Ascending aorta (tissue), 2 donors: ENCODE results near the gene OR7G2. TPM values are rescaled to one million over a fixed set of nuclear protein-coding genes. Genes with fewer than 3 reads are reported as not detected.

Source experiments
- DNase-seq, 2 donors: peaks; one replicate each; pipeline ENCODE4 v3.0.0-alpha.2; 2019; ENCODE audit warnings: low spot score in 2 of 2
- H3K27ac ChIP-seq, 2 donors: fragments of 200-600 bp; sonication (generic); one replicate each; pipeline ENCODE4 v1.5.1; 2016 to 2017; ENCODE audit warnings: mild to moderate bottlenecking in 1 of 2
- H3K27me3 ChIP-seq: fragments of 200-600 bp; sonication (generic); one replicate; pipeline ENCODE4 v1.5.1; 2017
- H3K36me3 ChIP-seq, 2 donors: fragments of 200-600 bp; sonication (generic); one replicate each; pipeline ENCODE4 v1.5.1; 2016
- H3K4me1 ChIP-seq, 2 donors: fragments of 200-600 bp; sonication (generic); one replicate each; pipeline ENCODE4 v1.5.1; 2016 to 2017; ENCODE audit warnings: mild to moderate bottlenecking in 1 of 2
- H3K4me3 ChIP-seq, 2 donors: fragments of 200-600 bp; sonication (generic); one replicate each; pipeline ENCODE4 v1.5.1; 2016 to 2017; ENCODE audit warnings: mild to moderate bottlenecking in 1 of 2
- H3K9me3 ChIP-seq, 2 donors: fragments of 200-600 bp; sonication (generic); one replicate each; pipeline ENCODE4 v1.5.1; 2016
- CTCF ChIP-seq, 3 experiments: fragments of 200-600 bp in 2 of 3; fragments of 450-650 bp in 1 of 3; sonication (generic) in 2 of 3; IDR thresholded peaks; one replicate each; pipeline ENCODE4 v1.5.1; 2016 to 2019; ENCODE audit warnings: antibody characterized with exemption in 3 of 3, mild to moderate bottlenecking in 1 of 3, moderate library complexity in 1 of 3
- intact Hi-C: fragments of 100-400 bp; cut with DNase I; formaldehyde crosslinking; loops from one replicate; pipeline ENCODE4 v1.15.1; 2023
- total RNA-seq: library from RNA; depleted of rRNA; stranded (reverse); fragments of >200 nt; gene quantifications from one replicate; pipeline ENCODE4 v1.1.0, GENCODE V29; 2016

Gene OR7G2
- total RNA-seq, result not detected

GRCh38 chr19:9107375-9107774 is at the start of gene OR7G2:
OR7G2 (minus strand) TSS chr19:9107475; CDS start chr19:9103243, 4,232 bp downstream.
- no peak within 1 kb of the TSS for H3K27ac ChIP-seq
- no peaks in the 10 kb centered on the region for H3K36me3 ChIP-seq
- H3K4me1 ChIP-seq, result no peaks in the 10 kb centered on the region
- intact Hi-C loops, result no loop called here
- no peaks in the 10 kb centered on the region for H3K27me3 ChIP-seq
- no peaks in the 10 kb centered on the region for H3K9me3 ChIP-seq
- TF ChIP-seq CTCF (IDR thresholded peaks at IDR 0.05), result no peak
- H3K4me3 ChIP-seq, result no peak within 1 kb of the TSS
- no peak for DNase-seq

GRCh38 chr19:9156304-9156703 is 49.0 kb upstream of the OR7G2 start:
- no peak for DNase-seq
- no peak overlapping the region for H3K27ac ChIP-seq
- peaks cover 70 to 99% of the 10 kb centered on the region in 2 donors for H3K36me3 ChIP-seq
- TF ChIP-seq CTCF (IDR thresholded peaks at IDR 0.05), result no peak
- H3K9me3 ChIP-seq, result peaks cover 37 to 95% of the 10 kb centered on the region in 2 donors
- H3K4me1 ChIP-seq, result no peaks in the 10 kb centered on the region
- H3K4me3 ChIP-seq, result no peak overlapping the region
- no peaks in the 10 kb centered on the region for H3K27me3 ChIP-seq
- intact Hi-C loops, result no loop called here

GRCh38 chr19:9155591-9155990 is 48.3 kb upstream of the OR7G2 start:
- intact Hi-C loops, result no loop called here
- DNase-seq, result no peak
- no peaks in the 10 kb centered on the region for H3K4me1 ChIP-seq
- no peaks in the 10 kb centered on the region for H3K27me3 ChIP-seq
- peaks cover 31 to 95% of the 10 kb centered on the region in 2 donors for H3K9me3 ChIP-seq
- no peak overlapping the region for H3K27ac ChIP-seq
- no peak for TF ChIP-seq CTCF (IDR thresholded peaks at IDR 0.05)
- H3K36me3 ChIP-seq, result peaks cover 63 to 92% of the 10 kb centered on the region in 2 donors
- no peak overlapping the region for H3K4me3 ChIP-seq

GRCh38 chr19:9151367-9151766 is 44.1 kb upstream of the OR7G2 start:
- Histone ChIP-seq H3K4me1 (no peaks in the 10 kb centered on the region), H3K4me3 (no peak overlapping the region), H3K9me3 (peaks cover 23 to 64% of the 10 kb centered on the region in 2 donors), H3K27me3 (no peaks in the 10 kb centered on the region), H3K27ac (no peak overlapping the region), H3K36me3 (peaks cover 25 to 77% of the 10 kb centered on the region in 2 donors)
- DNase-seq, result no peak
- TF ChIP-seq CTCF (IDR thresholded peaks at IDR 0.05), result no peak
- intact Hi-C loops, result no loop called here

GRCh38 chr19:9150650-9151049 is 43.4 kb upstream of the OR7G2 start:
- H3K9me3 ChIP-seq, result peaks cover 18 to 66% of the 10 kb centered on the region in 2 donors
- no peak overlapping the region for H3K27ac ChIP-seq
- H3K27me3 ChIP-seq, result no peaks in the 10 kb centered on the region
- intact Hi-C loops, result no loop called here
- H3K36me3 ChIP-seq, result peaks cover 18 to 70% of the 10 kb centered on the region in 2 donors
- DNase-seq, result no peak
- TF ChIP-seq CTCF (IDR thresholded peaks at IDR 0.05), result no peak
- no peaks in the 10 kb centered on the region for H3K4me1 ChIP-seq
- no peak overlapping the region for H3K4me3 ChIP-seq

GRCh38 chr19:9149997-9150396 is 42.7 kb upstream of the OR7G2 start:
- H3K4me3 ChIP-seq, result no peak overlapping the region
- intact Hi-C loops, result no loop called here
- H3K9me3 ChIP-seq, result peaks cover 12 to 67% of the 10 kb centered on the region in 2 donors
- TF ChIP-seq CTCF (IDR thresholded peaks at IDR 0.05), result no peak
- H3K4me1 ChIP-seq, result no peaks in the 10 kb centered on the region
- H3K36me3 ChIP-seq, result peaks cover 11 to 69% of the 10 kb centered on the region in 2 donors
- no peak for DNase-seq
- no peaks in the 10 kb centered on the region for H3K27me3 ChIP-seq
- no peak overlapping the region for H3K27ac ChIP-seq
